8988T (cell line): ENCODE data around the gene MARCHF4.

ENCODE experiments used
- DNase-seq: peaks from one replicate; pipeline ENCODE4 v3.0.0; 2011

MARCHF4 gene

DNA sequence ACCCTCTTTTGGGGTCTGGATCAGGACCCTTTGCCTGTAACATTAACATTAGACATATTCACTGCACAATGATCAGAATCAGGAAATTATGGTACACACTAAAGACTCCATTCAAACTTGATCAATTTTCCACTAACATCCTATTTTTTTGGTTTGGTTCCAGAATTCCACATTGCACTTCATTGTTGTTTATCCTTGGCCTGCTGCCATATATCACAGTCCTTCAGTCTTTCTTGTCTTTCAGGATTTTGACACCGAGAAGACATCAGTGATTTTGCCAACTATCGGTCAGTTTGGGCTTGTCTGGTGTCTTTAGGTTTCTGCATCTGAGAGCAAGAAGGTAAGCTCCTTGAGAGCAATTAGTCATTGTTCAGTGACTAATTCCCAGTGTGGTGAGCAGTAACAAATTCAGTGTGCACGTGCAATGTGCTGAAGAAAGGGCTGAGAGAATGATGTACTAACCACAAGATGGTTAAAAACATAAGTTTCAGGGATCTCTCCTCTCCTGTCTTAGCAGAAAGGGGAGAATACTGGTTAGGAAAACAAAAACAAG lies 23.5 kb downstream of the MARCHF4 start:
- no peak for DNase-seq

DNA sequence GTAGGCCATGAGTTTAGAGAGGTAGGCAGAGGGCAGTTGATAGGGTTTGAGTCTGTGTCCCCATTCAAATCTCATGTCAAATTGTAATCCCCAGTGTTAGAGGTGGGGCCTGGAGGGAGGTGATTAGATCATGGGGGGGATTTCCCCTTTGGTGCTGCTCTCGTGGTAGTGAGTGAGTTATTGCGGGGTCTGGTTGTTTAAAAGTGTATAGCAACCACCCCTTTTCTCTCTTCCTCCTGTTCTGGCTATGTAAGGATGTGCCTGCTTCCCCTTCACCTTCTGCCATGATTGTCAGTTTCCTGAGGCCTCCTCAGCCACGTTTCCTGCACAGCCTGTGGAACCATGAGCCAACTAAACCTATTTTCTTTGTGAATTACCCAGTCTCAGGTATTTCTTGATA lies 25.5 kb downstream of the MARCHF4 start:
- no peak for DNase-seq

- DNase-seq = no peak
These were observed 26.4 kb downstream of the MARCHF4 start for GRCh38 chr2:216345846-216346245.

DNA sequence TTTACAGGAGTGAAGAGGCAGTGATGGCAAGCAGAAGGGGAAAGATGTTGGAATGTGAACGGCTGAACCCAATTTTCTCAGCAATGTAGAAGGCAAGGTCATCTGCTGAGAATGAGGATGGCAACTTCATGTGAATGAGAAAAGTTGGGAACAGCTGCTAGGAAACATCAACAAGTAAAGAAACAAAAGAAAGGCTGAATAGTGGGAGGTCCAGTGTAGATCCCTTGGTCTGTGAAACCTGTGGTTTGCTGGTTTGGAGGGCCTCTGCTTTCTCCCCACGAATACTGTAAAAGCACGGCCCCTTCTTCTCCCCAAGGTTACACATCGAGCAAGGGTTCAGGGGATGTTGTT lies 27.4 kb downstream of the MARCHF4 start:
- no peak for DNase-seq

DNA sequence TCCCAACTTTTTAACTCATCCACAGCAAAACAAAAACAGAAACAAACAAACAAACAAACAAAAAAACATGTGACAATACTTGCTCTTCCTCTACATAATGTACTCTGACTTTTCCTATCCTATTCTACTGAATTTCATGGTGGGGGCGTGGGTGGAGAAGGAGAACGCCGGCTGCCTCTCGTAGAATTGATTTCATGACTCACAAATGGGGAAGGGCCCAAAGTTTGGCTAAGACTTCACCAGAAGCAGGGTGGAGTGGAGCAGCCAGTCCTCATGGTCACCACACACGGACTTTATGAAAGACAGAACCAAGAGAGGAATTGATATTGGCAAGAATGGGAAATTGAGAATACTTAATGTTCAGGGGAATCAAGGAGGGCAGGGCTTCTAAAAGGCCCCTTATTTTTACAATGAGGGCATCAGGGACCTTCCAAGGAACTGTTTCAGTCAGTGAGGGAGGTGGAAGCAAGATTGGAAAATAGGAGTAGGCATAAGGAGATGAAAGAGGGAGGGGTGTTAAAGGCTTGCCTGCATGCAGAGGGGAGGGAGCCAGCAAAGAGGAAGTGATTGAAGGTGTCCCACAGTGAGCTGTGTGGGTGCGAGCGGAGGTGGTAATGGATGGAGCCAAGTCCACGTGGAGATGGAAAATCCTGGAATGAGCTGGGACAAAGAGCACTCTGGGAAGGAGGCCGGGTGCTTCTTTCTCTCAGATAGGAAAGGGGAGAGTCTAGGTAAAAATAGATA lies 27.9 kb downstream of the MARCHF4 start:
- DNase-seq = no peak

DNA sequence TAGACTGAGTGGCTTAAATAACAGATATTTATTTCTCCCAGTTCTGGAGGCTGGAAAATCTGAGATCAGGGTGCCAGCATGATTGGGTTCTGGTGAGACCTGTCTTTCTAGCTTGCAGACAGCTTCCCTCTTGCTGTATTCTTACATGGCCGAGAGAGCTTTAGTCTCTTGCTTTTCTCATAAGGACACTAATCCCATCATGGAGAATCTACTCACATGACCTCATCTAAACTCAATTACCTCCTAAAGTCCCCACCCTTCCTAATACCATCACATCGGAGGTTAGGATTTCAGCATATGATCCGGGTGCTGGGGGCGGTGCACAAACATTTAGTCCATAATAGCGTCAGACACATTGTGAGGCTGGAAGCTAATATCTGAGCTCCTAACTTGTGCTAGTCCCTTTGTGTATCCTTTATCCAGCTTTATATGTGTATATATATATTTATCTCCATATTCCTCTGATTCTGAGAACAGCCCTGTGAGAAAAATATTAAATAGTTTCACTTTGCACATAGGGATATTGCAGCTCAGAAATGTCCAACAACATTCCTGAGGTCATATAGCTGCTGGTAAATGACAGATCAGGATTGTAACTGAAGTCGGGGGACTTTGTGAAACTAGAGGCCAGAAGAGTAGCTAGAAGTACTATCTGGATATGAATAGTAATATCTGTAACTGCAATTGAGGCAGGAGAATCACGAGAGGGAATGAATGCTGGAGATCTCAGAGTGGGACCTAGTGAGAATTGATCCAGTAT lies 28.9 kb downstream of the MARCHF4 start:
- no peak for DNase-seq

DNA sequence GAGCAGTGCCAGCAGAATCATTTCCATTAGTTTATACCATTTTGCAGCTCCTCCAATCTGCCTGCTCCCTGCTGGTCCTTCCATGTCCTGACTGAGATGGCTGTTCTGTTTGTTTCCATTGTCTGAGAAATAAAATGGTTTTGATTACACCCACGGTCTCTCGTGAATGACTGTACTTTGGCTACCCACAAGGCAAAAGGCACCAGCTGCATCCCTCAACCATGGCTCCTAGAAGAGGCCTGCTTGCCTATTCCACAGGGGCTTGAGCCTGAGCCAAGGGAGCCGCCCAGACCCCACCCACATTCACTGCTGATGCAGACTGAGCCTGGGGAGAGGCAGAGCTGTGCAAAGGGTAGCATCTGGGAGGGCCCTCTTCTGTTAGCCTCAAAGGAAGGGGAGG lies 31.2 kb downstream of the MARCHF4 start:
- DNase-seq = no peak

DNA sequence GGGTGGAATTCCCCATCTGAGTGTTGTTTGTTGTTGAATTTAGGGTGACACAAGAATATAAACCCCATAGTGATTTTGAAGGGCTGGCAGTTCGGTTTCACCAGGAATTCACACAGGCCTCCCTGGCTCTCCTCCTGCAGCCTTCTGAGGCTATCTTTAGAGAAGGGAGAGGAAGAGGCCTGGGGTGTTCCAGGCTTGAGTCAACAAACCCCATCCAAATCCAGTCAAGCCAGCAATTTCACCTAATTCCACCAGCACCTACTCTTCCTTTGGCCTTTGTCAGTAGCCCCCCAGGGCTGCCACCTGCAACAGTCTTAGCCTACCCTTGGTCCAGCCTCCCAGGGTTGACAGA lies 32.0 kb downstream of the MARCHF4 start:
- DNase-seq = no peak

DNA sequence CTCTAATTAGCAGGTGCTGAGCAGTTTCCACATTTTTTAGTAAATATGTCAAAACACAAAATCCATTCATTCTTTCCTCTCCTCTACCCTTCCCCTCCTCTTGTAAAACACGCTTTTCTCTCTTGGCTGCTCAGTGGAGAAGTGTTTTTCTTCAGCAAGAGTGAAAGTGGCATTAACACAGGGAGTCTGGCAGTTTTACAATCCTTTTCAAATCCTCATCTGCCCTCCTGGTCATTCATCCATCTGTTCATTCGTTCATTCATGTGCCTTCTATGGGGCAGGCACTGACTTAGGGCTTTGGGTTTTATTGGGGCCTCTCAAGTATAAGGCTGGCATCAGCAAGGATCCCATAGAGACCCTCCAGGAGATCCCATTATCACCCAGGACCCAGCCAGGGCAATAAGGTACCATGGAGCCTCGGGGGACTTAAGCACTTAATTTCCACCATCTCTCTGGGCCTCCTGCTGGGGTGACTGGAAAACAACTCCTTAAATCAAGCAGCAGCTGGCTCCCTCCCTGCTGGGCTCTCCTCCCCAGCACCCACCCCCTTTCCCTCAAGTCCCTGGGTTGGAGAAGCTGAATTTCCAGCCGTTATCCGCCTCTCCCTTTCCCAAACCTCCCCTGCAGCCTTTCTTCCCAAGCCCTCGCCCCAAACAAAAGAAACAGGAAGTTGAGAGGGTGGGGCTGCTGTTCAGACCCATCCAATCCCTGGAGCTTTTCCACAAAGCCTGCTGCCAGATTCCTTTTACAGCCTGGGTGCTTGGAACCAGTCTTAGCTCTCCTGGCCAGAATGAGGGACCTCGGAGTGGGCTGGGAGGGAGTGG lies 32.6 kb downstream of the MARCHF4 start:
- no peak for DNase-seq

- no peak for DNase-seq
These were observed 37.0 kb downstream of the MARCHF4 start for GRCh38 chr2:216335252-216335651.

DNA sequence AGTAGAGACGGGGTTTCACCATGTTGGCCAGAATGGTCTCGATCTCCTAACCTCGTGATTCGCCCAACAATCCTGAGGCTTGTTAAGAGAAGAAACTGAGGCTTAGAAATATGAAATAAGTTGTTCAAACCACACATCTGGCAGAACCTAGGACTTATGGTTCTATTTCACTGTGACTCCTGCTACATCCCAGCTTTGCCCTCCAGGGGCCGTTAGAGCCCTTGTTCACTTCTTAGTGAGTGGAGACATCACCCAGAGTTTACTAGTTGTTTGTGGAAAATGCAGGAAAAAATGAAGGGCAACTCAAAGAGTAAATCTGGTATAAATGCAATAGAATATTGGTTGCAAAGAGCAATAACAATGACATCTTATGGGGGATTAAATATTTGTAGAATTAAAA lies 43.9 kb downstream of the MARCHF4 start:
- no peak for DNase-seq

GRCh38 chr2:216327447-216327935 lies 44.8 kb downstream of the MARCHF4 start:
- DNase-seq = no peak
